ENCODE measurements around the gene PFN4. TPM values are rescaled to one million over a fixed set of nuclear protein-coding genes. Genes with fewer than 3 reads are reported as not detected.

The PFN4 gene
- total and polyA plus RNA-seq, 10 donors = 0.35 to 1.3 (median 0.75) TPM; not detected in 4

DNA sequence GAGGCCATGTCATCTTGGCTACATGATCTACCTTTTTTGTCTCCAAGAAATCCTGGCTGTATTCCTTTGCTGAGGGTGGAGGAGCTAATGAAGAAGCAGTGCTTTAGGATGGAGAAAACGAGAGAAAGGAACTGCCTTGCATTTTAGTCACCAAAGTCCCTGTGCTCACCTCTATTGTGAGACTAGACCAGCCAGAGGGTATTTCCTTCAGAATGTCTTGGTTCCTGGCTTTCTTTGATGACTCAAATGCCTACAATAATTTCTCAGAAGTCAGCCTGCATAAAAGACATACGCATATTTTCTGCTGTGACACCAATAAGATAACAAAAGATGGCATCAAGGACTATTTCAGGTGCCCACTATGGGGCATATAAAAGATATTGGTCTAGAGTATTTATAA lies 57.8 kb downstream of the PFN4 start:
- intact Hi-C loops (cut with DNase I; ENCODE audit: low total_unique reads) = no loop called here
- no peak overlapping the region for H3K4me3 ChIP-seq
- WGBS, 5 donors = 68 to 87% (median 82%) methylated on average over 2 of the region's 2 CpGs
- TF ChIP-seq POLR2AphosphoS5 (IDR thresholded peaks at IDR 0.05) (no peak), CTCF (IDR thresholded peaks at IDR 0.05 in 8 of 11, conservative IDR thresholded peaks at IDR 0.05 in 3 of 11) (no peak), POLR2A (IDR thresholded peaks at IDR 0.05) (no peak)
- H3K9me3 ChIP-seq = no peaks in the 10 kb centered on the region
- no peak for DNase-seq
- peaks cover 0 to 17% (median 0%) of the 10 kb centered on the region in 6 donors for H3K4me1 ChIP-seq
- no peaks in the 10 kb centered on the region for H3K27me3 ChIP-seq (replicated peaks in 1 of 7)
- H3K27ac ChIP-seq = no peak overlapping the region
- H3K36me3 ChIP-seq = peaks cover 0 to 55% (median 34%) of the 10 kb centered on the region in 6 donors

Other genes with a start within 250 kb of the PFN4 start
- gene ATAD2B, start 196.2 kb downstream of the PFN4 start, total RNA-seq = 10 to 100 TPM; 33.4 to 61.2 (median 37.9) TPM
- 1 to 10 TPM; 4.4 to 4.8 (median 4.5) TPM for gene ATAD2B, start 196.2 kb downstream of the PFN4 start, polyA plus RNA-seq
- 10 to 100 TPM in 1 of 7 donors, 1 to 10 TPM in 6; 8.2 to 12.4 (median 9.2) TPM for gene UBXN2A, start 182.9 kb downstream of the PFN4 start, total RNA-seq
- 1 to 10 TPM; 4.3 to 6.6 (median 4.4) TPM for gene UBXN2A, start 182.9 kb downstream of the PFN4 start, polyA plus RNA-seq
- 1 to 10 TPM in 4 of 7 donors, under 1 TPM in 3; 0.32 to 3.1 (median 1.0) TPM for gene MFSD2B, start 113.2 kb downstream of the PFN4 start, total RNA-seq
- gene MFSD2B, start 113.2 kb downstream of the PFN4 start, polyA plus RNA-seq = under 1 TPM; 0.09 to 0.29 (median 0.13) TPM
- gene WDCP, start 75.9 kb downstream of the PFN4 start, total RNA-seq = 10 to 100 TPM in 4 of 7 donors, 1 to 10 TPM in 3; 7.0 to 13.1 (median 10.5) TPM
- 1 to 10 TPM; 2.9 to 4.1 (median 3.9) TPM for gene WDCP, start 75.9 kb downstream of the PFN4 start, polyA plus RNA-seq
- 1 to 10 TPM; 2.4 to 5.1 (median 3.8) TPM for gene FKBP1B, start 73.6 kb downstream of the PFN4 start, total RNA-seq
- 1 to 10 TPM; 2.6 to 3.9 (median 3.3) TPM for gene FKBP1B, start 73.6 kb downstream of the PFN4 start, polyA plus RNA-seq
- gene SF3B6, start 47.0 kb downstream of the PFN4 start, total RNA-seq = 10 to 100 TPM; 47.2 to 71.1 (median 55.4) TPM
- gene SF3B6, start 47.0 kb downstream of the PFN4 start, polyA plus RNA-seq = 100 to 1,000 TPM in 2 of 3 donors, 10 to 100 TPM in 1; 67.5 to 114 (median 107) TPM
- 10 to 100 TPM in 2 of 7 donors, 1 to 10 TPM in 5; 7.1 to 16.4 (median 8.8) TPM for gene TP53I3, start 38.5 kb downstream of the PFN4 start, total RNA-seq
- 10 to 100 TPM; 12.0 to 17.6 (median 12.3) TPM for gene TP53I3, start 38.5 kb downstream of the PFN4 start, polyA plus RNA-seq
- gene FAM228B, start 135 bp upstream of the PFN4 start, total RNA-seq = 10 to 100 TPM; 18.7 to 37.7 (median 32.4) TPM
- gene FAM228B, start 135 bp upstream of the PFN4 start, polyA plus RNA-seq = 10 to 100 TPM; 12.8 to 26.5 (median 17.0) TPM
- 1 to 10 TPM in 4 of 7 donors, under 1 TPM in 3; 0.27 to 1.9 (median 1.2) TPM for gene FAM228A, start 51.7 kb upstream of the PFN4 start, total RNA-seq
- under 1 TPM; 0.21 to 0.80 (median 0.26) TPM for gene FAM228A, start 51.7 kb upstream of the PFN4 start, polyA plus RNA-seq
- gene ITSN2, start 237.2 kb upstream of the PFN4 start, total RNA-seq = 100 to 1,000 TPM in 6 of 7 donors, 10 to 100 TPM in 1; 92.6 to 150 (median 109) TPM
- gene ITSN2, start 237.2 kb upstream of the PFN4 start, polyA plus RNA-seq = 10 to 100 TPM; 41.1 to 59.7 (median 49.3) TPM

Measured in spleen (tissue), 11 donors.